Fibroblast of the aortic adventitia (primary cell): ENCODE results near the gene AQP5. TPM values are rescaled to one million over a fixed set of nuclear protein-coding genes. Genes with fewer than 3 reads are reported as not detected.

Experiments
- DNase-seq: peaks from one replicate; pipeline ENCODE4 v3.0.0-alpha.2; 2010; ENCODE audit warnings: low read depth
- H3K4me3 ChIP-seq: 2 replicates; pipeline ENCODE4 v1.5.1; 2011; ENCODE audit warnings: low read depth, mild to moderate bottlenecking, control low read depth, low read length, moderate library complexity
- CTCF ChIP-seq: IDR thresholded peaks from 2 replicates; pipeline ENCODE4 v1.5.1; 2011; ENCODE audit warnings: mild to moderate bottlenecking, low read length, control low read depth, inconsistent platforms; ENCODE audit not compliant: insufficient read depth
- total RNA-seq: library from RNA; depleted of rRNA; stranded (reverse); fragments of >200 nt; gene quantifications from 2 replicates; pipeline ENCODE4 v1.2.3, GENCODE V29; 2012; ENCODE audit warnings: low replicate concordance

The AQP5 gene
- total RNA-seq, 1 donor, result 0.72 TPM

DNA sequence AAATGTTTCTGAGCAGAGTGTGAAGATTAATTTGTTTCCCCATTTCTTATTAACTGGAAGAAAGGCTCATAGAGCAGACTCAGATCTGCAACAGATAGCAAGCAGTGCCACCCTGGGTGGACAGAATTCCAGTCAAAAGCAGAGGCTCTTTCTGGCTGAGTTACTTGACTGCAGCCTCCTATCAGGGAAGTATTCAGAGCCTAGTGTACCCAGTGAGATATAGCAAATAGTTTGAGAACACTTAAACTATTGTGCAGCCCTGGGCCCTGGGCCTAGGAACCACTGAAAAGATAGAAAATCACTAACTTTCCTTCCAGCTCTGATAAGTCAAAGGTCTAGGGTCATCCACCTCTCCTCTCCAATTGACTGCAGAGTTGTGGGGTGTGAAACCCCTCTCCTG is 22.4 kb upstream of the AQP5 start:
- DNase-seq, result no peak
- no peak for TF ChIP-seq CTCF

GRCh38 chr12:49939707-49940106 is 22.0 kb upstream of the AQP5 start:
- H3K4me3 ChIP-seq, result no peak overlapping the region
- no peak for TF ChIP-seq CTCF
- DNase-seq, result no peak

More for the DNA sequence above, 22.4 kb upstream of the AQP5 start:
- H3K4me3 ChIP-seq, result no peak overlapping the region

- H3K4me3 ChIP-seq, result no peak overlapping the region
- DNase-seq, result no peak
- TF ChIP-seq CTCF, result no peak
Observed at GRCh38 chr12:49941556-49942511, 19.8 kb upstream of the AQP5 start.

DNA sequence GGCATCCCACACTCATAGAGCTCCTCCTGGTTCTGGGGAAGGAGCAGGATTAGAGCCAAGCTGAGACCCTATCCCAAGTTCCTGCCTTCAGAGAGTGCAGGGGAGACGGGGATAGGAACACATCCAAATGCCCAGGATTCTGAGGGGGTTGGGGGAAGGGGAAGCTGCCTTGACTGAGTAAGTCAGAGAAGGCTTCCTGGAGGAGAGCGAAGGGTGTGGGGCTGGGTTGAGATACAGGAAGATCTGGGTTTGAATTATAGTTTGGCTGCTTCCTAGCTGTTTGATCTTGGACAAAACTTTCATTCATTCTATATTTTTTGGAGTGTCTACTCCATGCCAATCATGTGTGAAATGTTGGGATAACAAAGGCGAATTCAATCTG is 19.2 kb upstream of the AQP5 start:
- no peak overlapping the region for H3K4me3 ChIP-seq
- no peak for DNase-seq
- TF ChIP-seq CTCF, result no peak

DNA sequence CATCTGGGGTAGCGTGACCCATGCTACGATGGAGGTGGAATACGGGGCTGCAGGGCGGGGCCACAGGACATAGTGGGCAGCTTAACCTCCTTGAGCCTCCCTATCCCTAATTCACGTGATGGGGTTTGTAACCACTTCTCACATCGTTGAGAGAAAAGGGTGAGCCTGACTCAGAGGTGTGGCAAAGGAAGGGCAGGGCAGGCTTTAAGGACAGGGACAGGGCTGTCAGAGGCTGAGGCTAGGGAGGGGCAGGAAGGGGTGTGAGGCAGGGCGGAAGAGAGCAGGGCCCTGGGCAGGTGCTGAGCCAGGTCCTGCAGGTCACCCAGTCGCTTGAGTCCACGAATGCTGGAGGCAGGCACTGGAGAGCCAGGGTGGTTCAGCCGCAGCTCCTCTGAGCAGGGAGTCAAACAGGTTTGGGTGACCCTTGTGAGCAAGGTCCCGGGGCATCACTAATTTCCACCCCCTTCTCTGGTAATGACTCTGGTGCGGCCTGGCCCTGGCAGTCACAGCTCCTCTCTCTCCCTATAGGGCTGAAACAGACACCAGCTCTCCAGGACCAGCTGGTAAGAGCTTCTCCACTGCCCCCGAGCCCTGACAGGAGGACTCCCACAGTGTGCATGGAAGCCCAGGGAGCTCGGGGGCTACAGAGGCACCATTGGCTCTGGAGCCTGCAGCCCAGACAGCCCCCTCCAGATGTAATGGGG is 18.6 kb upstream of the AQP5 start:
- H3K4me3 ChIP-seq, result no peak overlapping the region
- no peak for TF ChIP-seq CTCF
- DNase-seq, result no peak

DNA sequence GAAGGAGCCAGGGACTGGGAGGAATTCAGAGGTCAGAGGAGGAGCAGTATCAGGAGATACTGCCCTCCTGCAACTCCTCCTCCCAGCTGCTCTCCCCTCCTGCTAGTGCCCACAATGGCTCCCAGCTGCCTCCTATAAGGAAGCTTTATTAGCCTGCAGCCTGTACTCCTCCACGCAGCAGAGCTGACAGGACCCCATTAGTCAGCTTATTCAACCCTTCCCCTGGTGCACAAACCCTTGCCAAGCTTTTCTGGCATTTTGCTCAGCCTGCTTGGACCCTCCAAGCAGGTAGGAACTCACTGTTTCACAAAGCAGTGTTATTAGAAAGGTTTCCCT is 18.1 kb upstream of the AQP5 start:
- H3K4me3 ChIP-seq, result no peak overlapping the region
- DNase-seq, result no peak
- TF ChIP-seq CTCF, result no peak
